Right lobe of liver (tissue), 4 donors: ENCODE data around the gene MPHOSPH9.

Experiments used
- CTCF ChIP-seq, 4 donors: fragments of 200-600 bp in 3 of 4; fragments of 450-650 bp in 1 of 4; IDR thresholded peaks; one replicate each; pipeline versions ENCODE4 v1.5.1 to v1.8.0; 2016 to 2022; ENCODE audit warnings: antibody characterized with exemption in 4 of 4, mild to moderate bottlenecking in 2 of 4
- POLR2A ChIP-seq: fragments of 450-650 bp; IDR thresholded peaks from one replicate; pipeline ENCODE4 v1.6.1; 2017; ENCODE audit warnings: antibody characterized with exemption, mild to moderate bottlenecking
- donor health status: DM: no; HTN: no; CAD: no.
- donor health status: DM: no; HTN: no; CAD: no.
- donor health status: DM: no; HTN: yes; CAD: no.

DNA sequence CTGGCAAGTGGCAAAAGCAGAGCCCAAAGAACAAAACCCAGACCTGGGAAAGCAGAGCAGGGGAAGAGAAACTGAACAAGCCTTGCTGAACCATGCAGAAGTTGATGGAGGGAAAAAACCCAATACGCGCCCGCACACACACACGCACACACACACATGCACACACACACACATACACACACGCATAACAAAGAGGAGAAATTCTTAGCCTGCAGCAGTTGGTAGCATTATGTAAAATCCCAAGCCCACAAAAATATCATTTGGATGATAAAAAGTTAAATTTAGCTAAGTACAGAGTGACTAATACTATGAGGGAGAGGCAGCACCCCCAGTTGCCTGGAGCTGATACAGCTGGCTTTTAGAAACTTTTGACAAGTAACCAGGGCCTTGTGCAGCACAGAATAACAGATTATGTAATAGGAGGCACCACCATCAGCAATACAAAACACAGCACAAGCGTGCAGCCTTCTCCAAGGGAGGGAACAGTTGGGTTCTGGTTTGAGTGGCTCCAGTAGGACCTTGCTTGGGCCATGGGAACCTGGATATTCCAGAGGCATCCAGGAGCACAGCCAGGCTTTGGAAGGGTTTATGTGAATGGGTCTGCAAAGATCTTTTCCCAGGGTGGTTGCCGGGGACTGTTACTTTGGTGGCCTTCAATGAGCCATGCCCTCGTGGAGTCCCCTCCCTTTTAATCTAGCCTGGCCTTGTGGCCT lies 117.4 kb downstream of the MPHOSPH9 start:
- TF ChIP-seq CTCF (IDR thresholded peaks at IDR 0.05) (no peak), POLR2A (no peak)
